Upper lobe of left lung (tissue), 4 donors: ENCODE data around the gene SLC39A6.

Experiments used
- POLR2A ChIP-seq, 4 donors: fragments of 450-650 bp; IDR thresholded peaks; one replicate each; pipeline ENCODE4 v1.5.1; 2016 to 2017; ENCODE audit warnings: antibody characterized with exemption in 4 of 4, mild to moderate bottlenecking in 2 of 4
- POLR2AphosphoS5 ChIP-seq, 2 donors: sonication (generic); formaldehyde crosslinking; IDR thresholded peaks; one replicate each; pipeline ENCODE4 v1.5.1; 2017; ENCODE audit warnings: antibody characterized with exemption in 2 of 2
- TF ChIP-seq, protein P1 (sequence below), 6 experiments: fragments of 450-650 bp in 4 of 6; fragments of 200-600 bp in 2 of 6; sonication (generic) in 2 of 6; IDR thresholded peaks; one replicate each; pipeline ENCODE4 v1.5.1; 2016 to 2019; ENCODE audit warnings: antibody characterized with exemption in 6 of 6

- TF ChIP-seq POLR2AphosphoS5 (IDR thresholded peaks at IDR 0.05), result no peak
- TF ChIP-seq, protein P1, sequence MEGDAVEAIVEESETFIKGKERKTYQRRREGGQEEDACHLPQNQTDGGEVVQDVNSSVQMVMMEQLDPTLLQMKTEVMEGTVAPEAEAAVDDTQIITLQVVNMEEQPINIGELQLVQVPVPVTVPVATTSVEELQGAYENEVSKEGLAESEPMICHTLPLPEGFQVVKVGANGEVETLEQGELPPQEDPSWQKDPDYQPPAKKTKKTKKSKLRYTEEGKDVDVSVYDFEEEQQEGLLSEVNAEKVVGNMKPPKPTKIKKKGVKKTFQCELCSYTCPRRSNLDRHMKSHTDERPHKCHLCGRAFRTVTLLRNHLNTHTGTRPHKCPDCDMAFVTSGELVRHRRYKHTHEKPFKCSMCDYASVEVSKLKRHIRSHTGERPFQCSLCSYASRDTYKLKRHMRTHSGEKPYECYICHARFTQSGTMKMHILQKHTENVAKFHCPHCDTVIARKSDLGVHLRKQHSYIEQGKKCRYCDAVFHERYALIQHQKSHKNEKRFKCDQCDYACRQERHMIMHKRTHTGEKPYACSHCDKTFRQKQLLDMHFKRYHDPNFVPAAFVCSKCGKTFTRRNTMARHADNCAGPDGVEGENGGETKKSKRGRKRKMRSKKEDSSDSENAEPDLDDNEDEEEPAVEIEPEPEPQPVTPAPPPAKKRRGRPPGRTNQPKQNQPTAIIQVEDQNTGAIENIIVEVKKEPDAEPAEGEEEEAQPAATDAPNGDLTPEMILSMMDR (IDR thresholded peaks at IDR 0.05), result no peak
- TF ChIP-seq POLR2A (IDR thresholded peaks at IDR 0.05), result no peak
Observed at GRCh38 chr18:36058674-36059073, 70.5 kb downstream of the SLC39A6 start.
